ENCODE results near the gene MANEAL. TPM values are rescaled to one million over a fixed set of nuclear protein-coding genes. Genes with fewer than 3 reads are reported as not detected.

Gene MANEAL, protein sequence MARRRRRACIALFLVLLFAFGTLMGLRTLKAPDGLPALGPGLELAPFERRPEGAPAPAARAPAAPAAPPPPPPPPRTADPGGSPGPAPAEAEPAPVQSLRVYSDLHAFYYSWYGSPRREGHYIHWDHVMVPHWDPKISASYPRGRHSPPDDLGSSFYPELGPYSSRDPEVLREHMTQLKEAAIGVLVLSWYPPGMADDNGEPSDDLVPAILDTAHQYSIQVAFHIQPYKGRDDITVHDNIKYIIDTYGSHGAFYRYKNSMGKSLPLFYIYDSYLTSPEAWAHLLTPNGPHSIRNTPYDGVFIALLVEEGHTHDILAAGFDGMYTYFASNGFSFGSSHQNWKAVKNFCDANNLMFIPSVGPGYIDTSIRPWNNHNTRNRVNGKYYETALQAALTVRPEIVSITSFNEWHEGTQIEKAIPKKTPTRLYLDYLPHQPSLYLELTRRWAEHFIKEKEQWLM
- total RNA-seq (2014; rRNA removed; shearing (Covaris generic)) = 0.65 and 1.8 TPM in 2 replicates
- 0.23 TPM in 1 of 2 replicates, not detected in the other for polyA plus RNA-seq (2016; fragmentation: Nextera tagmentation; extraction: Ambion mirVana)

- Histone ChIP-seq H3K4me3 (peak within 1 kb of the TSS; percentile 74), H2AFZ (0 out of 2 replicates have a peak within 1 kb of the TSS, but pooled peaks have one; percentile 52)
- no peak for TF ChIP-seq EZH2 (IDR thresholded peaks at IDR 0.05; ENCODE audit: insufficient read depth, poor library complexity, severe bottlenecking)
- TF ChIP-seq EZH2phosphoT487 (IDR thresholded peaks at IDR 0.05; ENCODE audit: insufficient read depth, low read depth) = no peak
These were observed at the start of gene MANEAL for GRCh38 chr1:37793773-37794371. MANEAL (plus strand) TSS chr1:37793847; CDS start chr1:37794183, 336 bp downstream.

DNA sequence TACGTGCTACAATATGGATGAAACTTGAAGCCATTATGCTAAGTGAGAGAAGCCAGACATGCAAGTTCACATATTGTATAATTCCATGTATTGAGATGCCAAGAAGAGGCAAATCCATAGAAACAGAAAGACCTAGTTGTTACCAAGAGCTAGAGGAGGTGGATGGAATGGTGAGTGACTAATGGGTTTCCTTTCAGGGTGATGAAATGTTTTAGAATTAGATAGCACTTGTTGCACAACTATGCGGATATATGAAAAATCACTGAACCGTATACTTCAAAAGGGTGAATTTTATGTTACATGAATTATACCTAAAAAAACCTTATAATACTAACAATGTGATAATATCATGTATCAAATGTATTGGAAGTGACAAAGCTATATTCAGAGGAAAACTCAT lies 46.8 kb upstream of the MANEAL start:
- H3K36me3 ChIP-seq (ENCODE audit: low read depth) = no peaks in the 10 kb centered on the region
- H3K27ac ChIP-seq = no peak overlapping the region
- H2AFZ ChIP-seq = no peak overlapping the region
- no peak overlapping the region for H3K4me3 ChIP-seq
- 61 to 65% methylated on average over 3 of the region's 3 CpGs for WGBS, 2 experiments (ENCODE audit: low coverage in 1 of 2, low lambda C conversion rate in 2 of 2, missing lambda C conversion rate in 2 of 2)
- H3K27me3 ChIP-seq (replicated peaks; ENCODE audit: insufficient read depth) = peaks cover 23% of the 10 kb centered on the region
- H3K9ac ChIP-seq = no peak overlapping the region
- no peaks in the 10 kb centered on the region for H3K9me2 ChIP-seq (ENCODE audit: insufficient read depth)
- H3K9me3 ChIP-seq (ENCODE audit: low read depth) = no peaks in the 10 kb centered on the region
- no peak overlapping the region for H3K4me2 ChIP-seq (ENCODE audit: unreplicated experiment)
- H3K79me2 ChIP-seq (ENCODE audit: insufficient read depth) = no peaks in the 10 kb centered on the region
- TF ChIP-seq EZH2 (IDR thresholded peaks at IDR 0.05; ENCODE audit: insufficient read depth, poor library complexity, severe bottlenecking) = no peak
- no peak for TF ChIP-seq EZH2phosphoT487 (IDR thresholded peaks at IDR 0.05; ENCODE audit: insufficient read depth, low read depth)
- DNase-seq = no peak
- H3F3A ChIP-seq (ENCODE audit: insufficient read depth) = no peaks in the 10 kb centered on the region
- H4K20me1 ChIP-seq (ENCODE audit: insufficient read depth) = no peaks in the 10 kb centered on the region
- H3K4me1 ChIP-seq (ENCODE audit: insufficient read depth) = no peaks in the 10 kb centered on the region
- in situ Hi-C loops (cut with MboI) = no loop called here

More at GRCh38 chr1:37793773-37794371, at the start of gene MANEAL:
- no peaks in the 10 kb centered on the region for H3K36me3 ChIP-seq (ENCODE audit: low read depth)
- peak; percentile 76 for DNase-seq
- in situ Hi-C loops (cut with MboI) = no loop called here
- no peaks in the 10 kb centered on the region for H4K20me1 ChIP-seq (ENCODE audit: insufficient read depth)
- peak within 1 kb of the TSS; percentile 88 for H3K4me2 ChIP-seq (ENCODE audit: unreplicated experiment)
- H3K9me2 ChIP-seq (ENCODE audit: insufficient read depth) = no peaks in the 10 kb centered on the region
- H3K79me2 ChIP-seq (ENCODE audit: insufficient read depth) = no peaks in the 10 kb centered on the region
- H3F3A ChIP-seq (ENCODE audit: insufficient read depth) = no peaks in the 10 kb centered on the region
- H3K27me3 ChIP-seq (replicated peaks; ENCODE audit: insufficient read depth) = peaks cover 35% of the 10 kb centered on the region
- WGBS, 2 experiments (ENCODE audit: low coverage in 1 of 2, low lambda C conversion rate in 2 of 2, missing lambda C conversion rate in 2 of 2) = 1 to 3% methylated on average over 31 to 47 of the region's 82 CpGs
- H3K27ac ChIP-seq = no peak within 1 kb of the TSS
- no peaks in the 10 kb centered on the region for H3K9me3 ChIP-seq (ENCODE audit: low read depth)
- H3K4me1 ChIP-seq (ENCODE audit: insufficient read depth) = no peaks in the 10 kb centered on the region
- no peak within 1 kb of the TSS for H3K9ac ChIP-seq

DNA sequence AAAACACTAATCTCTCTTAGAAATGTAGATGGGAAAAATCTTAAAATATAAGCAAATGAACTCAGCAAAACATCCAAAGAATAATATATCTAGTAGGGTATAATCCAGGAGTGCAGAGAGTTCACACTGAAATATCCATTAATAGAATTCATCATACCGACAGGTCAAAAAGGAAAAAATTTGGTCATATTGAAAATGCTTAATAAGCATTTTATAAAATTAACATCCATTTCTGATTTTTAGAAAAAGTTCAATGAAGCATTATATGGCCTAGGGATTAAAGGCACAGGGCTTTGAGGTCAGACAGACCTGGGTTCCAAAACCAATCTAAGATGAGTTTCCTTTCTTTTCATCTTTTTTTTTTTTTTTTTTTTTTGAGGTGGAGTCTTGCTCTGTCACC lies 45.1 kb upstream of the MANEAL start:
- Histone ChIP-seq H3K4me1 (ENCODE audit: insufficient read depth) (no peaks in the 10 kb centered on the region), H3K9me3 (ENCODE audit: low read depth) (no peaks in the 10 kb centered on the region), H3K4me3 (no peak overlapping the region), H3K27me3 (replicated peaks; ENCODE audit: insufficient read depth) (peaks cover 28% of the 10 kb centered on the region), H3K36me3 (ENCODE audit: low read depth) (no peaks in the 10 kb centered on the region), H3K27ac (no peak overlapping the region), H3K4me2 (ENCODE audit: unreplicated experiment) (no peak overlapping the region), H2AFZ (no peak overlapping the region), H3K9me2 (ENCODE audit: insufficient read depth) (no peaks in the 10 kb centered on the region), H3K9ac (no peak overlapping the region), H4K20me1 (ENCODE audit: insufficient read depth) (no peaks in the 10 kb centered on the region), H3F3A (ENCODE audit: insufficient read depth) (no peaks in the 10 kb centered on the region), H3K79me2 (ENCODE audit: insufficient read depth) (no peaks in the 10 kb centered on the region)
- WGBS, 2 experiments (ENCODE audit: low coverage in 1 of 2, low lambda C conversion rate in 2 of 2, missing lambda C conversion rate in 2 of 2) = 90 to 96% methylated on average over 1 of the region's 1 CpG
- no peak for DNase-seq
- TF ChIP-seq EZH2 (IDR thresholded peaks at IDR 0.05; ENCODE audit: insufficient read depth, poor library complexity, severe bottlenecking) (no peak), EZH2phosphoT487 (IDR thresholded peaks at IDR 0.05; ENCODE audit: insufficient read depth, low read depth) (no peak)
- in situ Hi-C loops (cut with MboI) = no loop called here

- in situ Hi-C loops (cut with MboI) = no loop called here
- WGBS, 2 experiments (ENCODE audit: low coverage in 1 of 2, low lambda C conversion rate in 2 of 2, missing lambda C conversion rate in 2 of 2) = 26 to 33% methylated on average over 11 of the region's 11 CpGs
- Histone ChIP-seq H3K4me3 (no peak overlapping the region), H3F3A (ENCODE audit: insufficient read depth) (no peaks in the 10 kb centered on the region), H3K9me3 (ENCODE audit: low read depth) (no peaks in the 10 kb centered on the region), H2AFZ (no peak overlapping the region), H3K27me3 (replicated peaks; ENCODE audit: insufficient read depth) (peaks cover 46% of the 10 kb centered on the region), H3K9me2 (ENCODE audit: insufficient read depth) (no peaks in the 10 kb centered on the region), H3K9ac (no peak overlapping the region), H3K79me2 (ENCODE audit: insufficient read depth) (no peaks in the 10 kb centered on the region), H3K4me1 (ENCODE audit: insufficient read depth) (no peaks in the 10 kb centered on the region), H3K4me2 (ENCODE audit: unreplicated experiment) (no peak overlapping the region), H3K27ac (no peak overlapping the region), H4K20me1 (ENCODE audit: insufficient read depth) (no peaks in the 10 kb centered on the region), H3K36me3 (ENCODE audit: low read depth) (no peaks in the 10 kb centered on the region)
- DNase-seq = no peak
- TF ChIP-seq EZH2phosphoT487 (IDR thresholded peaks at IDR 0.05; ENCODE audit: insufficient read depth, low read depth) = no peak
- TF ChIP-seq EZH2 (IDR thresholded peaks at IDR 0.05; ENCODE audit: insufficient read depth, poor library complexity, severe bottlenecking) = no peak
These were observed 41.4 kb upstream of the MANEAL start for GRCh38 chr1:37752213-37752582.

All from GM23248 (cell line).